GM12878 (cell line): ENCODE results near the gene CCDC110. TPM values are rescaled to one million over a fixed set of nuclear protein-coding genes. Genes with fewer than 3 reads are reported as not detected.

Source experiments
- ATAC-seq: fragments of 200-7000 bp; cut with Tn5 transposase; 3 replicates; pipeline ENCODE4 v1.9.1; 2020; ENCODE audit warnings: mild to moderate bottlenecking, moderate library complexity
- BruUV-seq: library from RNA; stranded (reverse); fragments of 400-500 nt; replicated peaks from 2 replicates; lab custom pipeline; 2021; lab: Mats Ljungman, UMichigan
- CTCF ChIA-PET: fragments of 300-600 bp; sonication (Branson Sonifier 250); formaldehyde crosslinking; extraction: SDS; loops from one replicate; lab custom pipeline; 2021; ENCODE audit warnings: inconsistent platforms; lab: Yijun Ruan, JAX
- POLR2A ChIA-PET: fragments of 350-600 bp; formaldehyde crosslinking; extraction: SDS; loops from one replicate; lab custom pipeline; 2021; ENCODE audit warnings: inconsistent platforms; lab: Charles Lee
- RAD21 ChIA-PET: fragments of 300-600 bp; sonication (Branson Sonifier 250); formaldehyde crosslinking; loops from one replicate; lab custom pipeline; 2023; ENCODE audit warnings: antibody characterized with exemption; ENCODE audit not compliant: unreplicated experiment; lab: Charles Lee
- SMC1A ChIA-PET: fragments of 300-600 bp; sonication (Branson Sonifier 250); formaldehyde crosslinking; loops from one replicate; lab custom pipeline; 2023; ENCODE audit not compliant: unreplicated experiment, uncharacterized antibody; lab: Charles Lee
- DNase-seq: peaks from one replicate; pipeline ENCODE4 v3.0.0-alpha.2; 2011; ENCODE audit warnings: low read depth, low spot score
- FAIRE-seq: peaks from 3 replicates; lab custom pipeline; 2011; peaks lifted over from hg19 to GRCh38; lab: Jason Lieb, UNC
- H2AFZ ChIP-seq: 2 replicates; pipeline ENCODE4 v1.6.0; 2011; ENCODE audit warnings: low read depth, low read length, control low read depth; ENCODE audit not compliant: control insufficient read depth
- H3K27ac ChIP-seq: 2 replicates; pipeline ENCODE4 v1.5.1; 2011; ENCODE audit warnings: control low read depth; ENCODE audit not compliant: control insufficient read depth, insufficient read depth
- H3K27me3 ChIP-seq, 2 experiments: replicated peaks in 1 of 2; 2 replicates each; pipeline versions ENCODE4 v1.6.0 to v1.6.1; 2011; ENCODE audit warnings: low read length in 1 of 2; ENCODE audit not compliant: control insufficient read depth in 2 of 2, insufficient read depth in 2 of 2
- H3K36me3 ChIP-seq, 2 experiments: 2 replicates each; pipeline ENCODE4 v1.5.1; 2011; ENCODE audit warnings: low read length in 1 of 2; ENCODE audit not compliant: control insufficient read depth in 2 of 2, insufficient read depth in 2 of 2
- H3K4me1 ChIP-seq: 2 replicates; pipeline ENCODE4 v1.6.1; 2011; ENCODE audit warnings: mild to moderate bottlenecking, low read length, moderate library complexity, mixed read lengths; ENCODE audit not compliant: control insufficient read depth, insufficient read depth
- H3K4me2 ChIP-seq: 2 replicates; pipeline ENCODE4 v1.6.0; 2011; ENCODE audit warnings: control low read depth; ENCODE audit not compliant: control insufficient read depth, insufficient read depth
- H3K4me3 ChIP-seq: fragments of 200-600 bp; sonication (generic); 2 replicates; pipeline ENCODE4 v1.5.1; 2016
- H3K79me2 ChIP-seq: 2 replicates; pipeline ENCODE4 v1.6.0; 2011; ENCODE audit warnings: low read length; ENCODE audit not compliant: control insufficient read depth, insufficient read depth
- H3K9ac ChIP-seq: 2 replicates; pipeline ENCODE4 v1.8.0; 2011; ENCODE audit warnings: low read length, control low read depth, mixed read lengths; ENCODE audit not compliant: control insufficient read depth, insufficient read depth
- H3K9me3 ChIP-seq: replicated peaks from 3 replicates; pipeline ENCODE4 v1.5.1; 2011; ENCODE audit warnings: mild to moderate bottlenecking, low read length; ENCODE audit not compliant: control insufficient read depth, insufficient read depth
- H4K20me1 ChIP-seq: 2 replicates; pipeline ENCODE4 v1.6.0; 2011; ENCODE audit not compliant: control insufficient read depth, insufficient read depth
- CHD1 ChIP-seq: IDR thresholded peaks from 2 replicates; pipeline ENCODE4 v1.6.1; 2012; ENCODE audit warnings: low read depth, low read length, improper control_type of control experiment
- ESRRA ChIP-seq: IDR thresholded peaks from 2 replicates; pipeline ENCODE4 v1.6.1; 2012; ENCODE audit warnings: mild to moderate bottlenecking, low read length, improper control_type of control experiment
- HCFC1 ChIP-seq: fragments of 150-350 bp; IDR thresholded peaks from 2 replicates; pipeline ENCODE4 v1.6.1; 2014; ENCODE audit warnings: low read length
- MTA3 ChIP-seq: IDR thresholded peaks from 2 replicates; pipeline ENCODE4 v1.6.1; 2012; ENCODE audit warnings: low read length, inconsistent platforms, borderline replicate concordance
- NR2F1 ChIP-seq: fragments of 450-650 bp; conservative IDR thresholded peaks from 2 replicates; pipeline ENCODE4 v1.6.1; 2017; ENCODE audit warnings: mild to moderate bottlenecking
- POLR2AphosphoS5 ChIP-seq: IDR thresholded peaks from 2 replicates; pipeline ENCODE4 v1.6.1; 2011; ENCODE audit warnings: mild to moderate bottlenecking, low read length, inconsistent platforms
- RAD21 ChIP-seq: IDR thresholded peaks from 2 replicates; pipeline ENCODE4 v1.6.1; 2011; ENCODE audit warnings: mild to moderate bottlenecking, low read depth, low read length, moderate library complexity; ENCODE audit not compliant: insufficient read depth
- RAD51 ChIP-seq: fragments of 450-650 bp; IDR thresholded peaks from 2 replicates; pipeline ENCODE4 v1.6.1; 2016; ENCODE audit warnings: moderate library complexity, mild to moderate bottlenecking, inconsistent platforms
- RCOR1 ChIP-seq: conservative IDR thresholded peaks from 2 replicates; pipeline ENCODE4 v1.6.1; 2012; ENCODE audit warnings: low read depth, low read length, improper control_type of control experiment
- RELA ChIP-seq: fragments of 450-650 bp; IDR thresholded peaks from 2 replicates; pipeline ENCODE4 v1.8.0; 2014; ENCODE audit warnings: borderline replicate concordance; ENCODE audit not compliant: partially characterized antibody
- SMAD5 ChIP-seq: IDR thresholded peaks from 2 replicates; pipeline ENCODE4 v1.6.1; 2016; ENCODE audit warnings: antibody characterized with exemption, low read depth
- TBL1XR1 ChIP-seq: IDR thresholded peaks from 2 replicates; pipeline ENCODE4 v1.6.1; 2012; ENCODE audit warnings: low read depth, low read length, improper control_type of control experiment
- ZNF207 ChIP-seq: fragments of 450-650 bp; IDR thresholded peaks from 2 replicates; pipeline ENCODE4 v1.6.1; 2014; ENCODE audit warnings: antibody characterized with exemption, mild to moderate bottlenecking, borderline replicate concordance
- ZZZ3 ChIP-seq: IDR thresholded peaks from 2 replicates; pipeline ENCODE4 v1.6.1; 2011; ENCODE audit warnings: low read depth; ENCODE audit not compliant: control insufficient read depth, insufficient read length
- WGBS: methylation state at CpG from one replicate; pipeline ENCODE4 v1.1.6; 2016; ENCODE audit warnings: low lambda C conversion rate; ENCODE audit not compliant: insufficient replicate concordance, insufficient coverage; ENCODE audit errors: missing lambda C conversion rate; 5-methylcytosine and 5-hydroxymethylcytosine counted together
- in situ Hi-C: fragments of 300-500 bp; cut with MboI; formaldehyde crosslinking; loops from 9 replicates; pipeline ENCODE4 v1.14.3; 2018; ENCODE audit warnings: mixed read lengths
- intact Hi-C: fragments of 100-400 bp; cut with micrococcal nuclease; formaldehyde crosslinking; loops from one replicate; pipeline ENCODE4 v1.14.2; 2022; ENCODE audit not compliant: unreplicated experiment
- polyA plus RNA-seq, 11 experiments: library from polyadenylated mRNA; depleted of rRNA in 4 of 11; unstranded in 6 of 11; stranded (reverse) in 5 of 11; fragments of >200 nt; fragmentation: Nextera tagmentation in 4 of 11; fragmentation: Illumina TruSeq in 1 of 11; extraction: Ambion mirVana in 4 of 11; extraction: Trizol in 1 of 11; gene quantifications; 1 replicate in 1 of 11; 2 replicates in 10 of 11; pipeline versions ENCODE4 v1.2.1 to v1.2.3, GENCODE V29; 2011 to 2016; ENCODE audit warnings: inconsistent platforms in 2 of 11, missing spikeins in 2 of 11, low read depth in 1 of 11
- total RNA-seq, 4 experiments: library from RNA; depleted of rRNA in 3 of 4; stranded (reverse); fragments of >200 nt in 3 of 4; fragmentation: Illumina TruSeq in 1 of 4; extraction: Trizol in 1 of 4; gene quantifications; 2 replicates each; pipeline versions ENCODE4 v1.2.1 to v1.2.3, GENCODE V29; 2013 to 2021
- TF ChIP-seq, protein P1 (sequence below): fragments of 450-650 bp; IDR thresholded peaks from 2 replicates; pipeline ENCODE4 v1.6.1; 2017; ENCODE audit warnings: borderline replicate concordance
- TF ChIP-seq, protein P2 (sequence below): IDR thresholded peaks from 2 replicates; pipeline ENCODE4 v1.6.1; 2011; ENCODE audit warnings: borderline replicate concordance, low read depth, mild to moderate bottlenecking, moderate library complexity, mixed read lengths, low read length; ENCODE audit not compliant: insufficient read depth; ENCODE audit errors: extremely low read length
- TF ChIP-seq, protein P3 (sequence below): IDR thresholded peaks from 2 replicates; pipeline ENCODE4 v1.6.1; 2011; ENCODE audit warnings: low read depth, low read length, improper control_type of control experiment, borderline replicate concordance
- TF ChIP-seq, protein P4 (sequence below): fragments of 450-650 bp; IDR thresholded peaks from 2 replicates; pipeline ENCODE4 v1.6.1; 2017; ENCODE audit warnings: mild to moderate bottlenecking, low read depth, inconsistent platforms; ENCODE audit not compliant: poor library complexity, severe bottlenecking
- TF ChIP-seq, protein P5 (sequence below): fragments of 450-650 bp; IDR thresholded peaks from 2 replicates; pipeline ENCODE4 v1.6.1; 2017; ENCODE audit warnings: mild to moderate bottlenecking

The CCDC110 gene
- total and polyA plus RNA-seq, 10 of the 15 experiments (the other 5 are each of a cell fraction or from before 2014, with no cell fraction given) = 0.85 to 3.1 (median 2.1) TPM; not detected in 1

DNA sequence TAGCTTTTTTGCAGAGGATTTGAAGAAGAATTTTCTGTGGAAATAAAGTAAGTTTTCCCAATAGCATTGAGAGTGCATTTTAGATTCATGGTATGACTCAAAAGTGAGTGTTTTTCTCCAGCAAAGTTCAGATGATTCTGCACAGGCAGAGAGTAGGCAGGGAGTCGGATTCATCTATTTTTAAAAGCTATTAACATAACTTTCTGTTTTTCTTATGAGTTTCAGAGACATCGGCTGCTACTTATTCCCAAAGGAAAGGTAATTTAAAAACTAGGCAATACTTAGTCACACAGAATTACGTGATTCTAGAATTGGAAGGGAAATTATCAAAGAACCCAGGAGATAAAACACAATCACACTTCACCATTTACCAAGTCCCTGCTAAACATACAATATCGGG lies 4.4 kb downstream of the CCDC110 start:
- ChIA-PET SMC1A (no interaction called here), CTCF (no interaction called here), RAD21 (no interaction called here), POLR2A (no interaction called here)
- ATAC-seq = no peak
- no peaks in the 10 kb centered on the region for H4K20me1 ChIP-seq
- H3K9ac ChIP-seq = no peak overlapping the region
- no peak overlapping the region for H3K4me2 ChIP-seq
- H3K9me3 ChIP-seq = no peaks in the 10 kb centered on the region; the same call in 2 of the 3 replicates
- in situ Hi-C loops = no loop called here
- peaks cover 13% of the 10 kb centered on the region for H3K4me1 ChIP-seq
- H3K79me2 ChIP-seq = no peaks in the 10 kb centered on the region; the same call in none of the 2 replicates
- no peak overlapping the region for H3K4me3 ChIP-seq
- H3K36me3 ChIP-seq = no peaks in the 10 kb centered on the region
- WGBS = 60% methylated on average over 4 of the region's 4 CpGs
- BruUV-seq = no TSS peak
- no peak overlapping the region for H2AFZ ChIP-seq
- intact Hi-C loops = no loop called here
- no peak overlapping the region for H3K27ac ChIP-seq
- no peak for TF ChIP-seq RAD51
- no peak for TF ChIP-seq CHD1
- no peak for TF ChIP-seq TBL1XR1
- TF ChIP-seq HCFC1 = no peak
- no peak for TF ChIP-seq SMAD5
- TF ChIP-seq, protein P1, sequence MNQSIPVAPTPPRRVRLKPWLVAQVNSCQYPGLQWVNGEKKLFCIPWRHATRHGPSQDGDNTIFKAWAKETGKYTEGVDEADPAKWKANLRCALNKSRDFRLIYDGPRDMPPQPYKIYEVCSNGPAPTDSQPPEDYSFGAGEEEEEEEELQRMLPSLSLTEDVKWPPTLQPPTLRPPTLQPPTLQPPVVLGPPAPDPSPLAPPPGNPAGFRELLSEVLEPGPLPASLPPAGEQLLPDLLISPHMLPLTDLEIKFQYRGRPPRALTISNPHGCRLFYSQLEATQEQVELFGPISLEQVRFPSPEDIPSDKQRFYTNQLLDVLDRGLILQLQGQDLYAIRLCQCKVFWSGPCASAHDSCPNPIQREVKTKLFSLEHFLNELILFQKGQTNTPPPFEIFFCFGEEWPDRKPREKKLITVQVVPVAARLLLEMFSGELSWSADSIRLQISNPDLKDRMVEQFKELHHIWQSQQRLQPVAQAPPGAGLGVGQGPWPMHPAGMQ = no peak
- TF ChIP-seq, protein P2, sequence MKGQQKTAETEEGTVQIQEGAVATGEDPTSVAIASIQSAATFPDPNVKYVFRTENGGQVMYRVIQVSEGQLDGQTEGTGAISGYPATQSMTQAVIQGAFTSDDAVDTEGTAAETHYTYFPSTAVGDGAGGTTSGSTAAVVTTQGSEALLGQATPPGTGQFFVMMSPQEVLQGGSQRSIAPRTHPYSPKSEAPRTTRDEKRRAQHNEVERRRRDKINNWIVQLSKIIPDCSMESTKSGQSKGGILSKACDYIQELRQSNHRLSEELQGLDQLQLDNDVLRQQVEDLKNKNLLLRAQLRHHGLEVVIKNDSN = no peak
- TF ChIP-seq, protein P3, sequence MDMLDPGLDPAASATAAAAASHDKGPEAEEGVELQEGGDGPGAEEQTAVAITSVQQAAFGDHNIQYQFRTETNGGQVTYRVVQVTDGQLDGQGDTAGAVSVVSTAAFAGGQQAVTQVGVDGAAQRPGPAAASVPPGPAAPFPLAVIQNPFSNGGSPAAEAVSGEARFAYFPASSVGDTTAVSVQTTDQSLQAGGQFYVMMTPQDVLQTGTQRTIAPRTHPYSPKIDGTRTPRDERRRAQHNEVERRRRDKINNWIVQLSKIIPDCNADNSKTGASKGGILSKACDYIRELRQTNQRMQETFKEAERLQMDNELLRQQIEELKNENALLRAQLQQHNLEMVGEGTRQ = no peak
- no peak for TF ChIP-seq ZNF207
- TF ChIP-seq RCOR1 = no peak
- TF ChIP-seq RELA = no peak
- no peak for TF ChIP-seq POLR2AphosphoS5
- no peak for TF ChIP-seq RAD21
- TF ChIP-seq NR2F1 = no peak
- TF ChIP-seq MTA3 = no peak
- TF ChIP-seq, protein P4, sequence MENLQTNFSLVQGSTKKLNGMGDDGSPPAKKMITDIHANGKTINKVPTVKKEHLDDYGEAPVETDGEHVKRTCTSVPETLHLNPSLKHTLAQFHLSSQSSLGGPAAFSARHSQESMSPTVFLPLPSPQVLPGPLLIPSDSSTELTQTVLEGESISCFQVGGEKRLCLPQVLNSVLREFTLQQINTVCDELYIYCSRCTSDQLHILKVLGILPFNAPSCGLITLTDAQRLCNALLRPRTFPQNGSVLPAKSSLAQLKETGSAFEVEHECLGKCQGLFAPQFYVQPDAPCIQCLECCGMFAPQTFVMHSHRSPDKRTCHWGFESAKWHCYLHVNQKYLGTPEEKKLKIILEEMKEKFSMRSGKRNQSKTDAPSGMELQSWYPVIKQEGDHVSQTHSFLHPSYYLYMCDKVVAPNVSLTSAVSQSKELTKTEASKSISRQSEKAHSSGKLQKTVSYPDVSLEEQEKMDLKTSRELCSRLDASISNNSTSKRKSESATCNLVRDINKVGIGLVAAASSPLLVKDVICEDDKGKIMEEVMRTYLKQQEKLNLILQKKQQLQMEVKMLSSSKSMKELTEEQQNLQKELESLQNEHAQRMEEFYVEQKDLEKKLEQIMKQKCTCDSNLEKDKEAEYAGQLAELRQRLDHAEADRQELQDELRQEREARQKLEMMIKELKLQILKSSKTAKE = no peak
- TF ChIP-seq ZZZ3 = no peak
- TF ChIP-seq, protein P5, sequence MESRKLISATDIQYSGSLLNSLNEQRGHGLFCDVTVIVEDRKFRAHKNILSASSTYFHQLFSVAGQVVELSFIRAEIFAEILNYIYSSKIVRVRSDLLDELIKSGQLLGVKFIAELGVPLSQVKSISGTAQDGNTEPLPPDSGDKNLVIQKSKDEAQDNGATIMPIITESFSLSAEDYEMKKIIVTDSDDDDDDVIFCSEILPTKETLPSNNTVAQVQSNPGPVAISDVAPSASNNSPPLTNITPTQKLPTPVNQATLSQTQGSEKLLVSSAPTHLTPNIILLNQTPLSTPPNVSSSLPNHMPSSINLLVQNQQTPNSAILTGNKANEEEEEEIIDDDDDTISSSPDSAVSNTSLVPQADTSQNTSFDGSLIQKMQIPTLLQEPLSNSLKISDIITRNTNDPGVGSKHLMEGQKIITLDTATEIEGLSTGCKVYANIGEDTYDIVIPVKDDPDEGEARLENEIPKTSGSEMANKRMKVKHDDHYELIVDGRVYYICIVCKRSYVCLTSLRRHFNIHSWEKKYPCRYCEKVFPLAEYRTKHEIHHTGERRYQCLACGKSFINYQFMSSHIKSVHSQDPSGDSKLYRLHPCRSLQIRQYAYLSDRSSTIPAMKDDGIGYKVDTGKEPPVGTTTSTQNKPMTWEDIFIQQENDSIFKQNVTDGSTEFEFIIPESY = no peak
- TF ChIP-seq ESRRA = no peak
- FAIRE-seq = no peak
- H3K27me3 ChIP-seq = peaks cover 0 to 2% of the 10 kb centered on the region in 2 experiments; a peak in 1 of 4 replicates
- no peak for DNase-seq
